Spleen (tissue), 7 donors: ENCODE measurements around the gene SSTR5.

ENCODE experiments used
- POLR2A ChIP-seq, 3 donors: fragments of 450-650 bp; IDR thresholded peaks; one replicate each; pipeline ENCODE4 v1.5.1; 2017; ENCODE audit warnings: antibody characterized with exemption in 3 of 3, mild to moderate bottlenecking in 1 of 3
- POLR2AphosphoS5 ChIP-seq, 3 donors: sonication (generic); formaldehyde crosslinking; IDR thresholded peaks; one replicate each; pipeline ENCODE4 v1.5.1; 2017; ENCODE audit warnings: antibody characterized with exemption in 3 of 3
- TF ChIP-seq, protein P1 (sequence below), 11 experiments: fragments of 200-600 bp in 7 of 11; fragments of 450-650 bp in 4 of 11; sonication (generic) in 4 of 11; IDR thresholded peaks in 8 of 11; conservative IDR thresholded peaks in 3 of 11; 1 replicate in 7 of 11; 2 replicates in 4 of 11; pipeline versions ENCODE4 v1.4.0 to v1.8.0; 2016 to 2021; ENCODE audit warnings: antibody characterized with exemption in 11 of 11, inconsistent platforms in 4 of 11, mild to moderate bottlenecking in 1 of 11
- donor health status: DM: no; HTN: no; CAD: no; lungs with moderate emphysema.
- donor health status: DM: no; HTN: no; CAD: no.
- donor health status: DM: no; HTN: no; CAD: no.

- TF ChIP-seq POLR2A (IDR thresholded peaks at IDR 0.05): no peak
- TF ChIP-seq, protein P1, sequence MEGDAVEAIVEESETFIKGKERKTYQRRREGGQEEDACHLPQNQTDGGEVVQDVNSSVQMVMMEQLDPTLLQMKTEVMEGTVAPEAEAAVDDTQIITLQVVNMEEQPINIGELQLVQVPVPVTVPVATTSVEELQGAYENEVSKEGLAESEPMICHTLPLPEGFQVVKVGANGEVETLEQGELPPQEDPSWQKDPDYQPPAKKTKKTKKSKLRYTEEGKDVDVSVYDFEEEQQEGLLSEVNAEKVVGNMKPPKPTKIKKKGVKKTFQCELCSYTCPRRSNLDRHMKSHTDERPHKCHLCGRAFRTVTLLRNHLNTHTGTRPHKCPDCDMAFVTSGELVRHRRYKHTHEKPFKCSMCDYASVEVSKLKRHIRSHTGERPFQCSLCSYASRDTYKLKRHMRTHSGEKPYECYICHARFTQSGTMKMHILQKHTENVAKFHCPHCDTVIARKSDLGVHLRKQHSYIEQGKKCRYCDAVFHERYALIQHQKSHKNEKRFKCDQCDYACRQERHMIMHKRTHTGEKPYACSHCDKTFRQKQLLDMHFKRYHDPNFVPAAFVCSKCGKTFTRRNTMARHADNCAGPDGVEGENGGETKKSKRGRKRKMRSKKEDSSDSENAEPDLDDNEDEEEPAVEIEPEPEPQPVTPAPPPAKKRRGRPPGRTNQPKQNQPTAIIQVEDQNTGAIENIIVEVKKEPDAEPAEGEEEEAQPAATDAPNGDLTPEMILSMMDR (IDR thresholded peaks at IDR 0.05 in 8 of 11, conservative IDR thresholded peaks at IDR 0.05 in 3 of 11): no peak
- TF ChIP-seq POLR2AphosphoS5 (IDR thresholded peaks at IDR 0.05): no peak
Observed at GRCh38 chr16:1026057-1026783, 46.3 kb upstream of the SSTR5 start.
